Pancreas (tissue), 10 donors: ENCODE results near the gene SPHK2. TPM values are rescaled to one million over a fixed set of nuclear protein-coding genes. Genes with fewer than 3 reads are reported as not detected.

Source experiments
- ATAC-seq, 4 donors: fragments of 200-7000 bp; cut with Tn5 transposase; one replicate each; pipeline versions ENCODE4 v1.8.0 to v1.9.1; 2020; ENCODE audit warnings: mild to moderate bottlenecking in 4 of 4, moderate library complexity in 4 of 4
- DNase-seq, 6 donors: peaks; one replicate each; pipeline ENCODE4 v3.0.0-alpha.2; 2020
- FAIRE-seq: peaks from 2 replicates; lab custom pipeline; 2012; peaks lifted over from hg19 to GRCh38; lab: Jason Lieb, UNC
- H3K27ac ChIP-seq, 4 donors: fragments of 200-600 bp; sonication (generic); 1 replicate in 3 of 4; 2 replicates in 1 of 4; pipeline versions ENCODE4 v1.5.0 to v1.8.0; 2020
- H3K27me3 ChIP-seq, 4 donors: fragments of 200-600 bp; one replicate each; pipeline ENCODE4 v1.8.0; 2021
- H3K36me3 ChIP-seq, 3 donors: fragments of 200-600 bp; sonication (generic) in 1 of 3; one replicate each; pipeline versions ENCODE4 v1.5.0 to v1.8.0; 2020 to 2021
- H3K4me1 ChIP-seq, 3 donors: fragments of 200-600 bp; one replicate each; pipeline ENCODE4 v1.8.0; 2021
- H3K4me3 ChIP-seq, 4 donors: fragments of 200-600 bp; sonication (generic) in 2 of 4; one replicate each; pipeline versions ENCODE4 v1.5.0 to v1.8.0; 2020 to 2021
- H3K9me3 ChIP-seq, 4 donors: fragments of 200-600 bp; one replicate each; pipeline ENCODE4 v1.8.0; 2021
- WGBS, 2 donors: extraction: QIAGEN DNeasy Blood & Tissue Kit; methylation state at CpG; one replicate each; pipeline ENCODE4 v1.1.7; 2013; 5-methylcytosine and 5-hydroxymethylcytosine counted together
- intact Hi-C, 3 donors: fragments of 100-400 bp; cut with DNase I; formaldehyde crosslinking; loops; one replicate each; pipeline versions ENCODE4 v1.11.1 to v1.14.2; 2022
- polyA plus RNA-seq, 2 donors: library from polyadenylated mRNA; stranded (reverse); fragments of 200-250 nt; gene quantifications; one replicate each; pipeline ENCODE4 v1.2.3, GENCODE V29; 2013
- total RNA-seq, 6 donors: library from RNA; stranded (reverse); fragmentation: NEBNext Ultra II Directional in 4 of 6; extraction: Animal tissue kit (Norgen Biotek cat#: 25700) in 4 of 6; gene quantifications; one replicate each; pipeline versions ENCODE4 v1.2.1 to v1.2.4, GENCODE V29; 2021 to 2023
- TF ChIP-seq, protein P1 (sequence below), 4 donors: fragments of 200-600 bp; sonication (generic) in 3 of 4; IDR thresholded peaks; one replicate each; pipeline versions ENCODE4 v1.5.0 to v1.8.0; 2021; ENCODE audit warnings: antibody characterized with exemption in 4 of 4
- donor health status: healthy with polysubstance abuse.
- donor health status: DM: no; HTN: no; CAD: no; lungs with moderate emphysema.
- donor health status: DM: no; HTN: no; CAD: no.
- donor health status: control.
- donor health status: control.
- donor health status: Bipolar disorder and iron deficiency.
- donor health status: DM: yes; HTN: yes; CAD: no.
- donor health status: DM: no; HTN: no; CAD: no.
- donor health status: DM: no; HTN: no; CAD: no.
- donor health status: DM: yes; HTN: yes; CAD: no.

Gene SPHK2
- total and polyA plus RNA-seq, 8 donors, result 4.3 to 24.0 (median 7.5) TPM

DNA sequence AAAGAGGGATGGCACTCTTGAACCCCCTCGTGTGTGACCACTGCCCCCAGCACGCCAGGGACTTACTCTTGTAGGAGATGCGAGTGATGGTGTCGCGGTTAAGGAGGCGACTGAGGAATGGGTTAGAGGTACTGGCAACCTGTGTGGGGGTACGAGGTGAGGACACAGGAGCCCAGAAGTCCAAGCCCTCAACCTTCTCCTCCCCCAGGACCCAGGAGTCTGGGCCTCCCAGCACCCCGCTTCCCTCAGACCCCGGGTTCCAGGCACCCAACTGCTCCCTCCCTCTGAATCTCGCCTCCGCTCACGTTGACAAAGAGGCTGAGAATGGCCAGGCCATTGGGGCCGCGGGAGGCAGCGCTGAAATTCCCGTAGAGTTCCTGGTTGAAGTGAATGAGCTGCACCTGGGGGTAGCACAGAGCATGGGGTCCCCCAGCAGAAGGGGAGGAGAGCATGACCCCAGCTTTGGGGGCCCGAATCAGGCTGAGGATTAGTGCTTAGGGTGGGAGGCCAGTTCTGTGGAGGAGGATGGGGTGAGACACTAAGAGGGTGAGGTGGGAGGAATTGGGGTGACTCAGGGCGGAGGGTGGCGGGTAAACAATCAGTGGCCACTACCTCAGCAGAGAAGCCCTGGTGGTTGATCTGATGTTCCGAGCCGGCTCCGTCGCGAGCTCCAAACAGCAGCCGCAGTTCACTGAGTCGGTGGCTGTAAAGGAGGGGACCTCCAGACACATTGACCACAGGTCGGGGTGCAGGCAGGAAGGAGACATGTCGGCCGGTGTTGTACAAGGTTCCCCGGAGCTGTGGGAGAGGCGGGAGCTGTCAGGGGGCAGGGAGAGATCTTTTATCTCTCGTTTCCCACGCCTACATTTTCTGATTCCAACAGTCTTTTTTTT is 20.4 kb downstream of the SPHK2 start:
- ATAC-seq (no peak), FAIRE-seq (no peak), DNase-seq (peak in 3 of 6 donors; percentile 48 to 71 (median 58))
- 59 to 66% methylated on average over 33 of the region's 33 CpGs for WGBS, 2 donors
- TF ChIP-seq, protein P1, sequence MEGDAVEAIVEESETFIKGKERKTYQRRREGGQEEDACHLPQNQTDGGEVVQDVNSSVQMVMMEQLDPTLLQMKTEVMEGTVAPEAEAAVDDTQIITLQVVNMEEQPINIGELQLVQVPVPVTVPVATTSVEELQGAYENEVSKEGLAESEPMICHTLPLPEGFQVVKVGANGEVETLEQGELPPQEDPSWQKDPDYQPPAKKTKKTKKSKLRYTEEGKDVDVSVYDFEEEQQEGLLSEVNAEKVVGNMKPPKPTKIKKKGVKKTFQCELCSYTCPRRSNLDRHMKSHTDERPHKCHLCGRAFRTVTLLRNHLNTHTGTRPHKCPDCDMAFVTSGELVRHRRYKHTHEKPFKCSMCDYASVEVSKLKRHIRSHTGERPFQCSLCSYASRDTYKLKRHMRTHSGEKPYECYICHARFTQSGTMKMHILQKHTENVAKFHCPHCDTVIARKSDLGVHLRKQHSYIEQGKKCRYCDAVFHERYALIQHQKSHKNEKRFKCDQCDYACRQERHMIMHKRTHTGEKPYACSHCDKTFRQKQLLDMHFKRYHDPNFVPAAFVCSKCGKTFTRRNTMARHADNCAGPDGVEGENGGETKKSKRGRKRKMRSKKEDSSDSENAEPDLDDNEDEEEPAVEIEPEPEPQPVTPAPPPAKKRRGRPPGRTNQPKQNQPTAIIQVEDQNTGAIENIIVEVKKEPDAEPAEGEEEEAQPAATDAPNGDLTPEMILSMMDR (IDR thresholded peaks at IDR 0.05), result no peak
- Histone ChIP-seq H3K27ac (no peak overlapping the region), H3K36me3 (no peaks in the 10 kb centered on the region), H3K4me1 (peaks cover 6 to 10% (median 8%) of the 10 kb centered on the region in 3 donors), H3K27me3 (no peaks in the 10 kb centered on the region), H3K9me3 (no peaks in the 10 kb centered on the region), H3K4me3 (no peak overlapping the region)
- intact Hi-C loops, result loop anchor here in 1 of 3 donors (10.0 kb wide), 1 partner anchor 205 kb away; no protein-coding TSS in a partner anchor

DNA sequence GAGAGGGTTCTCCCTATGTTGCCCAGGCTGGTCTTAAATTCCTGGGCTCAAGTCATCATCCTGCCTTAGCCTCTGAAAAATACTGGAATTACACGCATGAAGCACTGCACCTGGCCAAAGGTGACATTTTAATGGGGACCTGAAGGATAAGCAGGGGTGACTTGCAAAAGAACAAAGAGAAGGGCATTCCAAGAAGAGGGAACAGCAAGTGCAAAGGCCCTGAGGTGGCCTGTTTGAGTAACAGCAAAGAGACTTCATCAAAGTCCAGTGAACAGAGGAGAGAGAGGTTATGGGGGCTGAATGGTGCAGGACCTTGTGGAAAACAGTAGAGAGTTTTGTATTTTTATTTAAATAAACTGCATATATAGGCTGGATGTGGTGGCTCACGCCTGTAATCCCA is 22.5 kb downstream of the SPHK2 start:
- Histone ChIP-seq H3K27me3 (no peaks in the 10 kb centered on the region), H3K9me3 (no peaks in the 10 kb centered on the region), H3K4me3 (no peak overlapping the region), H3K27ac (no peak overlapping the region), H3K4me1 (peaks cover 2 to 7% (median 5%) of the 10 kb centered on the region in 3 donors), H3K36me3 (no peaks in the 10 kb centered on the region)
- TF ChIP-seq, protein P1 (IDR thresholded peaks at IDR 0.05), result no peak
- FAIRE-seq (no peak), DNase-seq (no peak), ATAC-seq (no peak)
- WGBS, 2 donors, result 91 to 98% methylated on average over 2 of the region's 2 CpGs
- intact Hi-C loops, result loop anchor here in 1 of 3 donors (10.0 kb wide), 1 partner anchor 203 kb away; no protein-coding TSS in a partner anchor

DNA sequence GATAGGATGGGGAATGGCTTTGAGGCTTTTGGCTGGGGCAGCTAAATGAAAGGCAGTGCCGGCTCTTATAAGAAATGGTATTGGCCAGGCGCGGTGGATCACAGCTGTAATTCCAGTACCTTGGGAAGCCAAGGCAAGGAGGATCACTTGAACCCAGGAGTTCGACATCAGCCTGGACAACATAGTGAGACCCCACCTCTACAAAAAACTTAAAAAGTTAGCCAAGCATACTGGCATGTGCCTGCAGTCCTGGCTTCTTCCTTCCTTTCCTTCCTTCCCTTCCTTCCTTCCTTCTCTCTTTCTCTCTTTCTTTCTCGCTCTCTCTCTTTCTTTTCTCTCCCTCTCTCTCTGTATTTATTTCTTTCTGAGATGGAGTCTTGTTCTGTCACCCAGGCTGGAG is 23.6 kb downstream of the SPHK2 start:
- FAIRE-seq (no peak), DNase-seq (no peak), ATAC-seq (no peak)
- Histone ChIP-seq H3K4me1 (peaks cover 2 to 7% (median 5%) of the 10 kb centered on the region in 3 donors), H3K27ac (no peak overlapping the region), H3K4me3 (no peak overlapping the region), H3K9me3 (no peaks in the 10 kb centered on the region), H3K36me3 (no peaks in the 10 kb centered on the region), H3K27me3 (no peaks in the 10 kb centered on the region)
- intact Hi-C loops, result loop anchor here in 1 of 3 donors (10.0 kb wide), 1 partner anchor 202 kb away; no protein-coding TSS in a partner anchor
- 89 to 91% methylated on average over 5 of the region's 5 CpGs for WGBS, 2 donors
- TF ChIP-seq, protein P1 (IDR thresholded peaks at IDR 0.05), result no peak

DNA sequence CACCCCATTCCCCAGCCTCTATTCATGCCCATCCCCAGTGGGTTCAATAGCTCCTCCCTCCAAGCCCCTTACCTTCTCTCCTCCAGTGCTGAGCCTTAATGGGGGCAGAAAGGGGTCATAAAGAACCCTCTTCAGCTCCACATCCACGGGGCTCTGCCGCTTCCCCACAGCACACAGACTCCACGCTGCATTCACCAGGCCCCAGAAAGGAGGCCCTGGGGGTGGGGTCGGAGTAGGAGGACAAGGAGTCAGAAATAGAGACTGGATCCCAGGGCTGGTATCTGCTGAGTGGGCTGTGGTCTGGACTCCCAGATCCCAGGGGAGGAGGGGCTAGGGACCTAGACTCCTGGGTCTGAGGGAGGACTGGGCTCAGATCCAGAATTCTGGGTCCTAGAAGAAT is 25.0 kb downstream of the SPHK2 start:
- Histone ChIP-seq H3K9me3 (no peaks in the 10 kb centered on the region), H3K4me3 (no peak overlapping the region), H3K4me1 (peaks cover 0 to 3% (median 0%) of the 10 kb centered on the region in 3 donors), H3K27me3 (no peaks in the 10 kb centered on the region), H3K27ac (no peak overlapping the region), H3K36me3 (no peaks in the 10 kb centered on the region)
- intact Hi-C loops, result loop anchor here in 1 of 3 donors (10.0 kb wide), 1 partner anchor 200 kb away; no protein-coding TSS in a partner anchor
- 64 to 65% methylated on average over 4 of the region's 4 CpGs for WGBS, 2 donors
- TF ChIP-seq, protein P1 (IDR thresholded peaks at IDR 0.05), result no peak
- DNase-seq (no peak), ATAC-seq (no peak), FAIRE-seq (no peak)
